GM21367 (cell line): ENCODE measurements around the gene DYNLL2.
"Not testable (repeated sequence)": the region's sequence is repeated elsewhere in the genome, so short reads cannot be mapped to it uniquely, and the experiment has no call there.

Experiments used
- ATAC-seq: cut with Tn5 transposase; IDR thresholded peaks from one replicate; pipeline ENCODE4 v1.9.1; 2021; ENCODE audit not compliant: unreplicated experiment

DYNLL2 gene

DNA sequence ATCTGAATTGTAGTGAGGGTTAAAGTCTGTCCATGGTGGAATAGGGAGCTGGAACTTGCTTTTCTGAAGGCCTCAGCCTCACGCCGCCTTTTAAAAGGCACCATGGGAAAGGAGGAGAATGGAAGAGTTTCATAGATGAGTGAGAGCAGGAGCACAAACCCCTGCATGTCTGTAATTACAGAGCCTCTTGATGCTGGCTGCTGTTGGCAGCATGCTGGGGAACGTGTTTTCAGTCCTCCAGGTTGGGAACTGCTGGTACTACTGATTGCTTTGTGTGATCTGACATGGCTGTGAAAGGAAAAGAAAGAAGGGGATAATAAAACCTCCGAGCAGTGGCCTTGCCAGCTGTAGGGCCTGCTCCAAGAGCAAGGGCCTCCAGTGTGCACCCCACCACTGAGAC, 16.8 kb upstream of the DYNLL2 start:
- ATAC-seq = no peak

DNA sequence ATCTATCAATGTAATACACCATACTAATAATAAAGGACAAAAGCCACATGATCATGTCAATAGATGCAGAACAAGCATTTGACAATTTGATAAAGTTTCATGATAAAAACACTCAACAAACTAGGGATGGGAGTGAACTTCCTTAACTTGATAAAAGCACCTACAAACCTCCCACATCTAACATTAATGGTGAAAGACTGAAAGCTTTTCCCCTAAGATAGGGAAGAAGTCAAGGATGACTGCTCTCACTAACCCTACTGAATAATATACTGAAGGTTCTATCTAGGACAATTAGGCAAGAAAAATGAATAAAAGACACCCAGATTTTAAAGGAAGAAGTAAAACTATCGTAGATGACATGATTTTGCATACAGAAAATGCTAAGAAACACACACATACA, 10.4 kb upstream of the DYNLL2 start:
- no peak for ATAC-seq

DNA sequence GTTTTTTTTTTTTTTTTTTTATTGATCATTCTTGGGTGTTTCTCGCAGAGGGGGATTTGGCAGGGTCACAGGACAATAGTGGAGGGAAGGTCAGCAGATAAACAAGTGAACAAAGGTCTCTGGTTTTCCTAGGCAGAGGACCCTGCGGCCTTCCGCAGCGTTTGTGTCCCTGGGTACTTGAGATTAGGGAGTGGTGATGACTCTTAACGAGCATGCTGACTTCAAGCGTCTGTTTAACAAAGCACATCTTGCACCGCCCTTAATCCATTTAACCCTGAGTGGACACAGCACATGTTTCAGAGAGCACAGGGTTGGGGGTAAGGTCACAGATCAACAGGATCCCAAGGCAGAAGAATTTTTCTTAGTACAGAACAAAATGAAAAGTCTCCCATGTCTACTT, 10.0 kb upstream of the DYNLL2 start:
- not testable (repeated sequence) for ATAC-seq

DNA sequence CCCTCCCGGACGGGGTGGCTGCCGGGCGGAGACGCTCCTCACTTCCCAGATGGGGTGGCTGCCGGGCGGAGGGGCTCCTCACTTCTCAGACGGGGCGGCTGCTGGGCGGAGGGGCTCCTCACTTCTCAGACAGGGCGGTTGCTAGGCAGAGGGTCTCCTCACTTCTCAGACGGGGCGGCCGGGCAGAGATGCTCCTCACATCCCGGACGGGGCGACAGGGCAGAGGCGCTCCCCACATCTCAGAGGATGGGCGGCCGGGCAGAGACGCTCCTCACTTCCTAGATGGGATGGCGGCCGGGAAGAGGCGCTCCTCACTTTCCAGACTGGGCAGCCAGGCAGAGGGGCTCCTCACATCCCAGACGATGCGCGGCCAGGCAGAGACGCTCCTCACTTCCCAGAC, 8.8 kb upstream of the DYNLL2 start:
- not testable (repeated sequence) for ATAC-seq

DNA sequence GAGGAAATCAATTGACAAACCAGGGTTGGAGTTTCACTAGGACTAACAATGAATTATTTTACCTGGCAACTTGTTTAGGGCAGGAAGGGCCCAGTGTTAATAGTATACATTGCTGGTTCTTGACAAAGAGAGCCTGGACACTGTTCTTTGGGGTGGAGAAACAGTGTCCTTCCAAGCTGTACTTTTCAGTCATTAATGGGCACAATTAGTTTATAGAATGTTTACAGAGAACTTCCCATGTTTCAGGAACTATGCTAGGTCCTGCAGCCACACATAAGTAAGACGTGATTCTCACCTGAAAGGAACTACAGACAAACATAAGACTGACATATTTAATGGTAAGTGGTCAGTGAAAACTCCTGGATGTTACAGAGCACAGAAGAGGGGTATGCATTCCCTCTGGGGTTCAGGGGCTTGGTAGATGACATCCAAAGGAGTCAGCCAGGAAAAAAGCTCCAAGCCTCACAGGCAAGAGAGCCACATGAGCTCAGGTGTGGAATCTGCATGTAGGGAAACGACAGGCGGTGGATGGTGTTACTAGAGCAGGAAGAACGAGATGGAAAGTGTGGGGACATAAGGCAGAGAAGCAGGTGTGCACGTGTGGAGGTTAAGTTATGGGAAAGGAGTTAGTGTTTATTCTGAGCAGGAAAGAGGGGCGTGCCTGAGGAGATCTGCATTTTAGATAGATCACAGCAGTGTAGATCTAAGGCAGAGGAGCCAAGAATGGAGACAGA, 3.8 kb upstream of the DYNLL2 start:
- no peak for ATAC-seq

DNA sequence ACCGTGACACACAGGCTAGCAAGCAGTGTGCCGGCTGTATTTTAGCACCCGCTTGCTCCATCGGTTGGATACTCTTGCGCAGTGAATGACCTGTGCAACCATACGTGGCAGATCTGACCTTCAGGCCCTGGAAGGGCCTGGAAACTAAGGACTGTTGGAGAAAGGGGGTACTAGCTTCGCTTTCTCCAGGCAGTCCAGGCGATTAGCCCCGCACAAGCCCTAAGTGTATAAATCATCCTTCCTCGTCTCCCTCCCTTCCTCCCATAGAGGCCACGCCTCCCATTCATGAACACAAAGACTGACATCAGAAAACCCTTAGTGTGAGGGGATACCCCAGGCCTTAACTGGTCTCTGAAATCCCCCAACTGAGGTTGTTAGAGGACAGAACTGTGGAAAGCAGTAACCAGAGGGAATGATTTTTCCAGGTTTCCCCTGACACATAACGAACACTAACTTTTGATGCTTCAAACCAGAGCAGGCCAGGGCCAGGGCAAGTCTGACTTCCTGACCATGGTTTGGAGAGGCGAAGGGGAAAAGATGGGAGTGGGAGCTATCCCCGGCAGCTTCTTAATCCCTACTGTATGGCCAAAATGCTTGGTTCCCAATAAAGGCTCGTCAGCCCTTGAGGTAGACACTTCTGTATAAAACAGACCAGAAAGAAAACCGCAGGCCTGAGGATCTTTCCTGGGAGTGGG, 1.4 kb upstream of the DYNLL2 start:
- no peak for ATAC-seq

DNA sequence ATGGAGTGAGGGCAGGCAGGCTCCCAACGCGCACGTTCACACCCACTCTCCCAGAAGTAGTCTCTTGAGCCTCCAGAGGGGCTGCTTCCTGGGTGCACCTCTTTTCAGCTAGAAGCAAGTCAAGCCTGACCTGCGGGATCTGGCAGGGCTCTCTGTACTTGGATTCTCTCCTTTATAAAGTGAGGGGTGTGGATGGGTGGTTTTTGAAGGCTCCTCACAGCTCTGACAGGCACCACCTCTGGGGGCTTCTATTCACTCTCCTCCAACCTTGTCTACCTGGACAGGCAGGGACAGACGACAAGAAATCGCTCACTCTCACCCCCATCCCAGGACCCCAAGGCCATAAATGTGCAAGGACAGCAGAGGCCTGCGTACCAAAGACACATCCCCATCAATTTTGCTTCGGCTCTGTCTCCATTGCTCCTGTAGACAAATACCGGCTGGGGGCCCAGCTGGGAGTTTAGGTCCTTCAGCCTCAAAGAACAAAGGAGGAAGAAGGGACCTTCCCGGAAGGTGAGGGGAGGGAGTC, 814 bp upstream of the DYNLL2 start:
- no peak for ATAC-seq

DNA sequence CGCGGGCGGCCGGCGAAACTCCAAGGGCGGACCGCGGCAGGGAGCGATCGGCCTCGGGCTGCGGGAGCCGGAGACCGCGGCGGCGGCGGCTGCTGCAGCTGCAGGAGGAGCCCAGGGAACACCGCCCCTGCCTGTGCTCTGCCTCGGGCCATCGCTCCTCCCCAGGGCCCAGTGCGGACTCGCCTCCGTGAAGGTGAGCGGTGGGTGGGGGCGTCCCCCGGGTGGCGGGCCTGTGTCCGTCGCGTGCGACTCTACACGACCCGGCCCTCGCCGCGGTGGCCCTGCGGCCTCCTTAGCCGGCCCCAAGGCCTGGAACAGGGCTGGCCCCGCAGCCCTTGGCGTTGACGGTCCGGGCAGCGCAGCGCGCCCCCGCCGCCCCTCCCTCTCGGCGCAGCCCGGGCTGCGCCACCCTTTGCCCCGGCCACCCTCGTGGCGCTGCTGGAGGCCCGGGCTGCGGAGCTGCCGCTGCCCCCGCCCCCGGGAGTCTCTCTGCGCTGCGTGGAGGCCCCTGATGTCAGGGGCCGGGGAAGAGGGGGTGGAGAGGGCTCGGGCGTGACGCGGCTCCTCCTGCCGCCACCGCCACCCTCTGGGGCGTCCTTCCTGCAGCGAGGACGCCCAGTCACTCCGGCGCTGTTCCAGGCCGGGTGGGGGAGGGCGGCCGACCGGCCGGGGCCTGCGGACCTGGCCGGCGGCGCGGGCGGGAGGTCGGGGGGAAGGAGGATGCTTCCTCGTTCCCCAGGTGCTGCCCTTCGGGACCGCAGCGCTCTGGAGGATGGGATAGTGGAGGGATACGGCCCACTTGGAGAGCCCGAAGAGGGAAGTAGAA, 485 bp downstream of the DYNLL2 start:
- ATAC-seq = peak; percentile 36

DNA sequence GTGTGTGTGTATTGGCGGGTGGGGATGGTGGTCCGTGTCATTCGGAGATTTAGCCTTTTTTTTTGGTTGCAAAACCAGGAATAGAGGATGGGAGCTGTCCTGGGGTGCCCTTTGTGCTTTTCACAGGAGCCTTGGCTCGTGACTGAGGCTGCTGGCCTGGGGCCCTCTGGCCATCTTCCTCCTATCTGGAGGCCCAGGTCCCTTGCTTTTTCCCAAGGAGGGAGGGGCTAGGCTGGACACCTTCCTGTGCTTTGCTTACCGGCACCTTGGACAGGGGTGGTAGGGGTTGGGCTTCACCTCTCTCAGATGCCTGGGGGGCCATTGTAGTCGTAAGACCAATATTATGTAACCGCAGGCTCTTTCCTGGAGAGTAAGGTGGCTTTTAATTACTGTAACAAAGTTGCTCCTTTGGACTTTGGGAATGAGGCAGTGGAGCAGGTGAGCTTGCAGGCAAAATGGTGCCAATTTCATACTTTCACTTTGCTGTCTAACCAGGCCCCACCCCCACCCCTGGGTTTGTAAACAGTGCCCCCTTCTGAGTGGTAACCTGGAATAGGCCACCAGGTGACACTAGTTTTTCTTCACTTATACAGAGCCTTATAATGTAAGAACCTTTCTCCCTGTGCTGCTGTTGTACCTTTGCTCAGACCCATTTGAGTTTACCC, 1.2 kb downstream of the DYNLL2 start:
- no peak for ATAC-seq

DNA sequence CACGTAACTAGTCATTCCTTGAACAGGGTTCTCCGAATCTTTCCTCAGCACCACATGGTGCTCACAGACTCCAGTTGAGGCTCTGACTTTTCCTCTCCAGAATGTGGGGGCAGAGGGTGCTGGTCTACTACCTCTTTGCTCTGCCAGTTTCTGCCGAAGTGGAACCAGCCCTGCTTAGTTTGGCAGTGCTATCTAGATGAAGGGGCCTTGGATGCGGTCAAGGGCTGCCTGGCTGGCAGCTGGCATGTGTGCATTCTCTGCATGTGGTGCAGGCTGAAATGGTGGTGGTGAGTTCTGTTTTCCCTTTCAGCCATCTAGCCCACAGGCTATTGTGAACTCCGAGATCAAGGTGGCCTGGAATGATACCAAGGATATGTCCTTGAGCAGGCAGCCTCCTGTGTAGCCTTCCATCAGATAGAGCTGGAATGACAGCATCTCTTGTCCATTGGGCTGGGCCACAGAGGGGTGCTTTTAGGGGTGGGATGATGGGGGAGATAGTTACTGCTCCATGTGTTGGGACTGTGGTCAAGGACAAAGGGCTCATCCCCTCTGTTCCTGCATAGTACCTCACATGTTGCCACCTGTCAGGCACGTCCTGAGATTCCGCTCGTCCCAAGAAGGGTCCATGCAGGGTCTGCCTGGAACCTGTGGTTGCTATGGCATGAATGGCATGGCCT, 2.0 kb downstream of the DYNLL2 start:
- ATAC-seq = no peak

DNA sequence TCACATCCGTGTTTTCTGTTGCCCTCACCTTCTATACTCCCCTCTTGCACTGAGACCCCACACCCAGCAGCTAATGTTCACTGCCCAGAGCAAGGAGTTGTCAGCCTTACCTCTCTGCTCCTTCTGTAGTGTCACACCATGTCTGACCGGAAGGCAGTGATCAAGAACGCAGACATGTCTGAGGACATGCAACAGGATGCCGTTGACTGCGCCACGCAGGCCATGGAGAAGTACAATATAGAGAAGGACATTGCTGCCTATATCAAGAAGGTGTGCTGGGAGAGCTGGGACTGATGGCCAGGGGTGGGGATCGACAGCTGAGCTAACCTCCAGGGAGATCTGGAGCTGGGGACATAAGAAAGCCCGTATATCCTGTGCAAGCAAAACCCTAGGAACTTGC, 3.7 kb downstream of the DYNLL2 start:
- no peak for ATAC-seq

DNA sequence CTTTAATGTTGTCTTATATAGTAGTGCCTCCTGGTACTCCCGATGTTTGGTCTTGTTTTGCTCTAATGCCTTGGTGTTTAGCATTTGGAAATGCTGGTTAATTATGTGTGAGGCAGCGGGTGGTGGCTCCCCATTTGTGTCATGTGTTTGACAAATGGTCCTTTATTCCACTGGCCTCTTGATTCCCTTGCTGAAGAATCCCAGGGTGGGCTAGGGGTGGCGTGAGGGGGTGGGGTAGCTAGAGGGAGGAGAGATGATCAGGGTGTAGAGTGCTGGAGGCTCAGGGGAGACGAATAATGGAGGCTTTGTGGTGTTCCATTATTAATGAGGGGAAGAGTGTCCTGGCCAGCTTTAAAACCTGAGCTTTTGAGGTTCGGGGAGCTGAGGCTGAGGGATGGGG, 5.4 kb downstream of the DYNLL2 start:
- ATAC-seq = no peak

DNA sequence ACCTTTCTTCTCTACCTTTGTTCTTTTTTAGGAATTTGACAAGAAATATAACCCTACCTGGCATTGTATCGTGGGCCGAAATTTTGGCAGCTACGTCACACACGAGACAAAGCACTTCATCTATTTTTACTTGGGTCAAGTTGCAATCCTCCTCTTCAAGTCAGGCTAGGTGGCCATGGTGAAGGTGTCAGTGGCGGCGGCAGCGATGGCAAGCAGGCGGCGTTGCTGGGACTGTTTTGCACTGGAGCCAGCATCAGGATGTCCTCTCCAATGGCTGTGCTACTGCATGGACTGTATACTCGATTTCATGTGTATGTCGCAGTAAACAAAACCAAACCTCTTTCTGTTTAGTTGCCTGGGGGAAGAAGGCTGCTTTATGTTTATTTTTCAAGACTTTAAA, 5.9 kb downstream of the DYNLL2 start:
- no peak for ATAC-seq

DNA sequence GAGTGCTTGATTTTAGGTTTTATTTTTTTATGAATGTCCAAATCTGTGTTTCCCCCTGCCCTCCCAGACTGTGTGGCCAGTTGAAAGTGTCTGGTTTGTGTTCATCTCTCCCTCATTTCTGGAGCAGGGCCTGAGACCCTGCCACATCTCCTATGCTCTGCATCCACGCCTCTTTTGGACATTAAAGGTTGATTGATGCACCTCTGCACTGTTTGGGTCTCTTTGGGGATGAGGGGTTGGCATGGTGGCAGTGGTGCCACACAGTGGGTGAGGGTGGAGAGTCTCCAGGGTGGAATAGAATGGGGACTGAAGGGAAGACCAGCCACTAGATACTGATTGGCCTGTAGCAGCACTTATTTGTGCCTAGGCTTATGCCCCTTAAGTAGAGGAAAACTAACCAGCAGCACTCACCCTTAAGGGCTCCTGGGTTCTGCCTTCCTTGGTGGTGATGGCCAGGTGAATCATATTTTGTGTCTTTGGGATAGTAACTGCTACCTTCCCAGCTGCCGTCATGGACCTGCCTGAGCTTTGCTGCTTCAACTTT, 7.9 kb downstream of the DYNLL2 start:
- ATAC-seq = no peak

DNA sequence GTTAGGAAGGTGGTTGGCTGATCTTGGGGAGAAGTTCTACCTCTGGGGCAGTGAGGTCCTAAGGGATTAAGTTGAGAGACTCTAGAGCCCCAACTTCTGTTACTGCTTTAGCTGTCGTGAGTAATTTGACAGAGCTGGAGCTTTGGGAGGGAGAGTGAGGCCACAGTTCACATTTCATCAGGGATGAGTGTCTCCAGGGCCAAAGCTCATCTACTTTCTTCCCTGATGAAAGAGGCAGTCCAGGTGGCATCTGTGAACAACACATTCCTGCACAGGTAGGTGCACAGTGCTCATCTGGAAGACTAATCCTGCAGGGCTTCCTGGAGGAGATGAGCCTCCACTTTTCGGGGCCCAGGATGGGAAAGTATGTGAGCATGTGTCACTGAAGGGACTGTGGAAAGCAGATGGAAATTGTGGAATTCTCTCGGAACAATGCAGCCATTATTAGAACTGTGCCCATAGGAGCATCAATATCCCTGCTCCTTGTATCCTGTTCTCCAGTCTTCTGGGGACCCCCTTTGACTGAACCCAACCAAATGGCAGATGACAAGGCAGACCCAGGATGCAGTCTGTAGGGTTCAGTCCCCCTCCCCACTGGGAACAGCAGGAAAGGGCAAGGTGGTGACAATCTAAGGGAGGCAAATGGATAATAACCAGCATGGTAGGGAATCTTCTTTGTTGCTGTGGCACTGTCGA, 9.0 kb downstream of the DYNLL2 start:
- no peak for ATAC-seq

DNA sequence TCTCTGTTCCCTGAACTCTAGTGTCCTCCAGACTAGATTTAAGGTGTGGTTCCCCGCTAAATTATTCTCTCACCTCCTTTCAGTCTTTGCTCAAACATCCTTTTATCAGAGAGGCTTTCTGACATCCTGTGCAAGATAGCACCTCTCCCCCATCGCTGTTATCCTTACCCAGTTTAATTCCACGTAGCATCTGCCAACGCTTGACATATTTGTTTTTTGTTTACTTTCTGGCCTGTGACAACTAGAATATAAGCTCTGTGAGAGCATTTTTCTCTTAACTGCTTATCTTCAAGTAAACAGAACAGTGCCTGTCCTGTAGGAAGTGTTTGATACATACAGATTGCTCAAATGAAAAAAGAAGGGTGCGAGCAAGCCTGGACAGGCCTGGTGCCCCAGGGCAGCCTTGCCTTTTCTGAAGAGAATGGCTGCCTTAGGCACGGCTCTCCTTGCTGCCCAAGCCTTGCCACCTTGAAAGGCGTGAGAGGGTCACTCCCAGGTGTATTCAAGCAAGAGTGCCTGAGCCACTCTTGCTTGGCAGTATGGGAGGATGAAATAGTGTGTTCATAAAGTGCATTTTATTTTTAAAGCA, 9.7 kb downstream of the DYNLL2 start:
- ATAC-seq = no peak

DNA sequence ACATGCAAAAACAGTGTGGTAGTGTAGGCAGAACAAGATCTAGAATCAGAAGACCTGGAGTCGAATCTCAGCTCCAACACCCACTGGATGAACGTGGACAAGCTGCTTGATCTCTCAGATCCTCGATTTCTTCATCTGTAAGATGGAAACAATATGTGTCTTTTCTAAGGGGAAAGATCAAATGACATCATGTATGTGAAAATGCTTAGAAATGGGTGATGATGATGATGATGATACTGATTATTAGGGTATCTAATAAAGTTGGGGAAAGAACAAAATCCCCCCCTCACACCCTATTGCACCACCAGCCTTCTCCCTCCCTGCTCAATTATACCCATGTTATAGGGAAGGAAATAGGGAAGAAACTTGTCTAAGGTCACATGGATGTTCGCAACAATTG, 10.9 kb downstream of the DYNLL2 start:
- no peak for ATAC-seq

DNA sequence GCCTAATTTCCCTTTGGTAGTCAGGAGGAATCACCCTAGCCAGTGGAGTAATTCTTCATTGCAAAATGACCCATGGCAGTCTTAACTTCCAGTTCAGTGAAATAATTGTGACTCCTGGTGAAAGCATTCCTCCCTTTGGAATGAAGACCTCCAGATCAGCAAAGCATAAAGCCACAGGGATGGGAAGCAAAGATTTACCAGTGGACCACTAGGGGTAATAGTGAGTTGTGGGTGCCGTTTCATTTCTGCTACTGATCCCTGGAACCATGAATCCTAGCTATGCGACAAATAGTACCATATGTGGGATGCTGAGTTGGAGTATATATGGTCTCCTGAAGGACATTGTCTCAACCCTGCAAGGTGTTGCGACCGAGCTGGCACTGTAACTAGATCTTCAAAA, 13.7 kb downstream of the DYNLL2 start:
- ATAC-seq = no peak

DNA sequence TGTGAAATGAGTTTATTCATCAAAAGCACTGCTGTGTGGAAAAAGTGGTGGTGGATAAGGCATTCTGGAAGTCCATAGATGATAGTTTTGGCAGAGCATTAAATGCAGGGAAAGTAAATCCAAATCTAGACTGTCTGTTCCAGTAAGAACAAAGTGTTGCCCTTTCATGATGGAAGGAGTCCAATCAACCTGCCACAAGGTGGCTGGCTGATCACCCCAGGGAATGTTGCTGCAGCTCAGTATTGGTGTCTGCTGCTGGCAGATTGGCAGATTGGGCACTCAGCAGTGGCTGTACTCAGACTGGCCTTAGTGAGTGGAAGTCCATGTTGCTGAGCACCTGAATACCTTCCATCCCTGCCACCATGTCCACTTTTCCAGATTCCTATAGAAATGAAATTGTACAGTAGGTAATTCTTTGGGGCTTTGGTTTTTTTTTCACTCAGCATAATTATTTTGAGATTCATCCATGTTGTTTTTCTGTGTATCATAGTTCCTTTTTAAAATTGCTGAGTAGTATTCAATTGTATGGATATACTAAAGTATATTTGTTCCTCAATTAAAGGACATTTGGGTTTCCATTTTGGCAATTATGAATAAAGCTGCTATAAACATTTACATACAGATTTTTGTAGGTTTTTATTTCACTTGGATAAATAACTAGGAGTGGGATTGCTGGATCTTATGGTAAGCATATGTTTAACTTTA, 14.3 kb downstream of the DYNLL2 start:
- ATAC-seq = no peak
